Activated T-cell treated with anti-CD3 and anti-CD28 coated beads for 4 hours (primary cell): ENCODE results near the gene SNCAIP.
"Not testable (repeated sequence)": the region's sequence is repeated elsewhere in the genome, so short reads cannot be mapped to it uniquely, and the experiment has no call there.

Experiments
- DNase-seq: peaks from one replicate; pipeline ENCODE4 v3.0.0-alpha.2; 2020

The SNCAIP gene

GRCh38 chr5:122470365-122470764 is 158.3 kb downstream of the SNCAIP start:
- no peak for DNase-seq

- DNase-seq = no peak
Measured at GRCh38 chr5:122471031-122471751, 159.2 kb downstream of the SNCAIP start.

- no peak for DNase-seq
Measured at GRCh38 chr5:122471752-122472061, 159.7 kb downstream of the SNCAIP start.

GRCh38 chr5:122473138-122473843 is 161.3 kb downstream of the SNCAIP start:
- DNase-seq = no peak

GRCh38 chr5:122473941-122474340 is 161.9 kb downstream of the SNCAIP start:
- DNase-seq = no peak

- DNase-seq = no peak
Measured at GRCh38 chr5:122478741-122479442, 166.9 kb downstream of the SNCAIP start.

GRCh38 chr5:122480146-122480545 is 168.1 kb downstream of the SNCAIP start:
- DNase-seq = no peak

- no peak for DNase-seq
Measured at GRCh38 chr5:122484103-122484502, 172.1 kb downstream of the SNCAIP start.

- no peak for DNase-seq
Measured at GRCh38 chr5:122485226-122485625, 173.2 kb downstream of the SNCAIP start.

- not testable (repeated sequence) for DNase-seq
Measured at GRCh38 chr5:122486616-122487015, 174.6 kb downstream of the SNCAIP start.

GRCh38 chr5:122490718-122491117 is 178.7 kb downstream of the SNCAIP start:
- no peak for DNase-seq

GRCh38 chr5:122492675-122493074 is 180.6 kb downstream of the SNCAIP start:
- no peak for DNase-seq

GRCh38 chr5:122493091-122494021 is 181.3 kb downstream of the SNCAIP start:
- DNase-seq = no peak

GRCh38 chr5:122494109-122494508 is 182.1 kb downstream of the SNCAIP start:
- DNase-seq = no peak

GRCh38 chr5:122498163-122498562 is 186.1 kb downstream of the SNCAIP start:
- no peak for DNase-seq

GRCh38 chr5:122499585-122499984 is 187.5 kb downstream of the SNCAIP start:
- DNase-seq = no peak

- DNase-seq = no peak
Measured at GRCh38 chr5:122500245-122501088, 188.4 kb downstream of the SNCAIP start.

GRCh38 chr5:122501089-122501435 is 189.0 kb downstream of the SNCAIP start:
- no peak for DNase-seq

- no peak for DNase-seq
Measured at GRCh38 chr5:122507045-122507444, 195.0 kb downstream of the SNCAIP start.

- DNase-seq = no peak
Measured at GRCh38 chr5:122507581-122507980, 195.5 kb downstream of the SNCAIP start.

- DNase-seq = no peak
Measured at GRCh38 chr5:122508623-122509022, 196.6 kb downstream of the SNCAIP start.
